Measurements from ENCODE around the gene LANCL3.
"Not testable (repeated sequence)": the region's sequence is repeated elsewhere in the genome, so short reads cannot be mapped to it uniquely, and the experiment has no call there.

Gene LANCL3

DNA sequence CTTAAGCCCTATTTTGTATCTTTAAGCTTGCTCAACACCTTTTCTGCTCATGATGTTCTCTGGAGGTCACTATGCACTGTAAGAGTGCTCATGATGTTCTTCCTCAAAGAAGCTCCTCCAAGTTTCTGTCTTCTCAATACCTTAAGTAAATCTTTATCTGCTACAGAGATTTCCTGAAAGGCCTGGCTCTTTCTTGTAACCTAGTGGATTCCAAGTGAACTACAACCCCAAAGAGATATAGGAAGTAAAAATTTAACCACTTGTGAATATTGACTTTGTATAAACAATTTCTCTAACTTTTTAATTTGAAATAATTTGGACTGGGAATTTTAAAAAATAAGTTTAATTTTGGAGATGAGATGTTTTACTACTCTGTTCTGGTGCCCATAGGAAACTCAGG, 74.8 kb downstream of the LANCL3 start:
- no peak overlapping the region for H3K4me3 ChIP-seq (ENCODE audit: low read depth, low read length)
- TF ChIP-seq, protein P1, sequence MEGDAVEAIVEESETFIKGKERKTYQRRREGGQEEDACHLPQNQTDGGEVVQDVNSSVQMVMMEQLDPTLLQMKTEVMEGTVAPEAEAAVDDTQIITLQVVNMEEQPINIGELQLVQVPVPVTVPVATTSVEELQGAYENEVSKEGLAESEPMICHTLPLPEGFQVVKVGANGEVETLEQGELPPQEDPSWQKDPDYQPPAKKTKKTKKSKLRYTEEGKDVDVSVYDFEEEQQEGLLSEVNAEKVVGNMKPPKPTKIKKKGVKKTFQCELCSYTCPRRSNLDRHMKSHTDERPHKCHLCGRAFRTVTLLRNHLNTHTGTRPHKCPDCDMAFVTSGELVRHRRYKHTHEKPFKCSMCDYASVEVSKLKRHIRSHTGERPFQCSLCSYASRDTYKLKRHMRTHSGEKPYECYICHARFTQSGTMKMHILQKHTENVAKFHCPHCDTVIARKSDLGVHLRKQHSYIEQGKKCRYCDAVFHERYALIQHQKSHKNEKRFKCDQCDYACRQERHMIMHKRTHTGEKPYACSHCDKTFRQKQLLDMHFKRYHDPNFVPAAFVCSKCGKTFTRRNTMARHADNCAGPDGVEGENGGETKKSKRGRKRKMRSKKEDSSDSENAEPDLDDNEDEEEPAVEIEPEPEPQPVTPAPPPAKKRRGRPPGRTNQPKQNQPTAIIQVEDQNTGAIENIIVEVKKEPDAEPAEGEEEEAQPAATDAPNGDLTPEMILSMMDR (IDR thresholded peaks at IDR 0.05; ENCODE audit: insufficient read depth, low read length, missing control alignments): no peak
- POLR2A ChIA-PET: no interaction called here
- no peak for DNase-seq (ENCODE audit: low read depth, low spot score)
- CTCF ChIA-PET: no interaction called here

DNA sequence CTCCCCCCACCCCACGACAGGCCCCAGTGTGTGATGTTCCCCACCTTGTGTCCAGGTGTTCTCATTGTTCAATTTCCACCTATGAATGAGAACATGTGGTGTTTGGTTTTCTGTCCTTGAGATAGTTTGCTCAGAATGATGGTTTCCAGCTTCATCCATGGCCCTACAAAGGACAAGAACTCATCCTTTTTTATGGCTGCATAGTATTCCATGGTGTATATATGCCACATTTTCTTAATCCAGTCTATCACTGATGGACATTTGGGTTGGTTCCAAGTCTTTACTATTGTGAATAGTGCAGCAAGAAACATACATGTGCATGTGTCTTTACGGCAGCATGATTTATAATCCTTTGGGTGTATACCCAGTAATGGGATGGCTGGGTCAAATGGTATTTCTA, 79.4 kb downstream of the LANCL3 start:
- DNase-seq (ENCODE audit: low read depth, low spot score); CTCF ChIA-PET; POLR2A ChIA-PET; H3K4me3 ChIP-seq (ENCODE audit: low read depth, low read length): not testable (repeated sequence)

DNA sequence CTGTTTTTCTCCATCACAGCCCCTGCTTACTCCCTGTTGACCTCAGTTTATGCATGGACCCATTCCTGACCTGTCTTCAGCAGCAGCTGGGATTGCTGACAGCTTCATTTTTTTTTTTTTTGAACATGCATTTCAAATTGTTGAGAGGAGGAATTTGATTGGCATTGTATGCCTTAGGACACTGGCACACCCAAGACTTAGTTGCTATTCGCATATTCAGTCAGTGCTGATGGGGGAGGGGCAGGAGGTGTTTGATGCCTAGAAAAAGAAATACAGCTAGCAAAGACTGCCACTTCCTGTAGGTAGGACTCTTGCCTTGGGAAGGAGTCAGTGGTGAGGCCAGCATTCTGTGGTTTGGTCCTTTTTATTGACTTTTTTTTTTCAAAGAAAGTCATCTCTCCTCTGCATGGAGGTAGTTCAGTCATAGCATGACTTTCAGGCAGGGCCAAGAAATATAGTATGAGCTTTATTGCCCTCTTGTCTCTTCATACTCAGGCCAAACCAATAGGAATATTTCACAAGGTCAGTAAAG, 80.5 kb downstream of the LANCL3 start:
- DNase-seq (ENCODE audit: low read depth, low spot score): no peak
- TF ChIP-seq, protein P1 (IDR thresholded peaks at IDR 0.05; ENCODE audit: insufficient read depth, low read length, missing control alignments): no peak
- CTCF ChIA-PET: no interaction called here
- H3K4me3 ChIP-seq (ENCODE audit: low read depth, low read length): no peak overlapping the region
- POLR2A ChIA-PET: no interaction called here

DNA sequence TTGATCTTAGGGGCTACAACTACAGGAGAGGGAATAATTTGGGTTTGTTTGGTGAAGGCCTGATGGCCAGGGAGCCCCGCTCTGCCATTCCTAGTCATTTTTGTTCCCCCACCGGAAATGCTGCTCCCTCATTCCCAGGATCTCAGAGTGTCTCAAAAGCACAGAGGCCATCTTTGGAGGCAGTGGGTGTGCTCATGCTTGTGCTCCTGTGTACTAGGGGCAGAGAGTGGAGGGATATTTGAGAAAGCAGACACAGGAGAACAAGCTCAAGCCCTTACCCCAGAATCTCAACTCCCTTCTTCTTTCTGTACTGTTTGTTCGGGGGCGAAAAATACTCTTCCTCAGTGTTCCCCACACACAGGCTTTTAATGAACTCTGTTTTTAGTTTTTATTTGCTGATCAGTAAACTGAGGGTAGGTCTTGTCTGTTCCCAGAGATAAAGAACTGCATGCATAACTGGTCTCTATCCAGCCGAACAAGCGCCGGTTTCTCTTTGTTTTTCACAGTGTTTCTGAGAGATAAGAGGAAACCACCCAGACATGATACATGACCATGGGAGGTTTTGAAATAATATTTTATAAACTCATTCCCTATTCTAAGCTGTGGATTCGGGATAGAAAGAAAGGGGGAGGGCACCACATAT, 81.2 kb downstream of the LANCL3 start:
- POLR2A ChIA-PET: no interaction called here

DNA sequence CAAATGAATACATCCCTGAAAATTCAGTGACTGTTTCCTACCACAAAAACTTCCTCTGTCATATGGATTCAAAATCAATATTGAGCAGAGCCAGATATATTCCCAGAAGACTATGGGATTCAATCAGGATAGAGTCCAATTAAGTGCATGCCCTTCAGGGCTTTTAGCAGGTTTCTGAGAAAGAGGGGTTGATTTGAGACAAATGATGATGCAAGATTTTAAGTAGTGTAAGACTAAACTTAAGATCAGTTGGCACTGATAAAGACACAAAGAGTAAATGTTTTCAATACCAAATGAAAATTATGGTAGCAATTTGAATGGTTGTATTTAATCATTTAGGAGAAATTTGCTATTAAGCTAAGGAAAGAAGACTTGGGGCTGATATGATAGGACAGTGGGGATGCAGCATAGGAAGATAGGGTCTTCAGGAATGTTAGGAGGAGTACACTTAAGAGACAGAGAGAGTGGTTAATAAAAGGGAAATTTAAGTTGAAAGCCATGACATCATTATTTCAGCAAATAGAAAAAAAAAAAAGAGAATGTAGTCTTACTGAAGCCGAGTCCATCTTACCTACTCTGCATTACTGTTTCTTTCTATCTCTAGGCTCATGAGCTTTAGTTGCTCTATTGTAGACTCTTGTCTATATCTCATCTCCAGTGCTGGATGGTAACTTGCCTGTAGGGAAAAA, 82.1 kb downstream of the LANCL3 start:
- DNase-seq (ENCODE audit: low read depth, low spot score): no peak
- TF ChIP-seq, protein P1 (IDR thresholded peaks at IDR 0.05; ENCODE audit: insufficient read depth, low read length, missing control alignments): no peak
- ChIA-PET POLR2A (no interaction called here), CTCF (no interaction called here)
- no peak overlapping the region for H3K4me3 ChIP-seq (ENCODE audit: low read depth, low read length)

More for the DNA sequence above, 81.2 kb downstream of the LANCL3 start:
- H3K4me3 ChIP-seq (ENCODE audit: low read depth, low read length): no peak overlapping the region
- TF ChIP-seq, protein P1 (IDR thresholded peaks at IDR 0.05; ENCODE audit: insufficient read depth, low read length, missing control alignments): no peak
- no peak for DNase-seq (ENCODE audit: low read depth, low spot score)
- CTCF ChIA-PET: no interaction called here

DNA sequence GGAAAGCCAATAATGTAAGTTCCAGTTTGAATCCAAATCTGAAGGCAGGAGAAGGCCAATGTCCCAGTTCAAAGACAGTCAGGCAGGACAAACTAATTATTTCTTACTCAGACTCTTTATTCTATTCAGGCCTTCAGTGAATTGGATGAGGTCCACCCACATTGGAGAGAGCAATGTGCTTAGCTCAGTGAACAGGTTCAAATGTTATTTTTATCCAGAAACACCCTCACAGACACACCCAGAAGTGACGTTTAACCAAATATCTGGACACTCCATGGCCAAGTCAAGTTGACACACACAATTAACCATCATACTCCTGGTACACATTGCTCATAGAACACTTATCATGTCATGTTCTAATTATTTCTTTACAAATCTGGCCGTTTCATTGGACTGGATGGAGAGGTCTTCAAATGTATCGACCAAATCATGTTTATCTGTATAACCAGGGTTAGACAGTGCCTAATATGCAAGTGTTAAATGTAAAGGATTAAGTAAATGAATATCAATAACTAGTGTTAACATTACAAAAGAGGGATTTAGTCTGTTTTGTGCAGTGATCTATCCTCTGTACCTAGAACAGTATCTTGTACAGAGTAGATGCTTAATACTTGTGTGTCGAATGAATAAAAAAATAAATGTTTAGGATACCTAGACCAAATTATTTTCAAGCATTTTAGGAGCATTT, 87.0 kb downstream of the LANCL3 start:
- TF ChIP-seq, protein P1 (IDR thresholded peaks at IDR 0.05; ENCODE audit: insufficient read depth, low read length, missing control alignments): no peak
- no peak for DNase-seq (ENCODE audit: low read depth, low spot score)
- CTCF ChIA-PET: no interaction called here
- POLR2A ChIA-PET: no interaction called here
- no peak overlapping the region for H3K4me3 ChIP-seq (ENCODE audit: low read depth, low read length)

Measured in AG04449 (cell line).